ENCODE results near the gene NIPSNAP3A. TPM values are rescaled to one million over a fixed set of nuclear protein-coding genes. Genes with fewer than 3 reads are reported as not detected.

The NIPSNAP3A gene
- total and polyA plus RNA-seq, 2 donors (not counting 3 experiments of a cell fraction or from before 2014, with no cell fraction given): 27.2 TPM

DNA sequence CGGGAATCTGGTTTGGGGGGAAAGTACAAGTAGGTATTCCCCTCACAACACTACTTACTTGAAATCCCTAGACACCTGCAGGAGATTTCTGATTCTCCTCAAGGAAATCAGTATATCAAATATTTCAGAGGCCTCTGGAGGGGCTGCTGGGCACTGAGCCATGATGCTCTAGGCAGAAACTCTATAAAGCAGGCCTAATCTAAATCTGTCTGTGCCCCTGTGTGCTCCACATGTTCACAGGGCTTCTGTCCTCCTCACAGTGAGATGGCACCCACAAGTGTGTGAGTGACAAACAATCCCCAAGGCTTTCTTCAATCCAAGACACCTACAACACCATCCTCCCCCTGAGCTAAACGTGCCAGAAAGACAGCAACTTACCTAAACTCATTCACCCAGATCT lies 55.4 kb downstream of the NIPSNAP3A start:
- Histone ChIP-seq H3K36me3 (ENCODE audit: control insufficient read depth in 2 of 2, extremely low read depth in 1 of 2, insufficient read depth in 2 of 2, low read length in 2 of 2) (no peaks in the 10 kb centered on the region), H3K4me3 (replicated peaks in 1 of 3; ENCODE audit: insufficient read depth in 1 of 3, low read depth in 1 of 3, low read length in 3 of 3) (no peak overlapping the region), H2AFZ (ENCODE audit: low read depth, low read length) (no peak overlapping the region), H3K27ac (ENCODE audit: insufficient read depth, low read depth, low read length) (no peak overlapping the region), H4K20me1 (replicated peaks; ENCODE audit: control insufficient read depth, extremely low read depth, insufficient read depth, low read length) (no peaks in the 10 kb centered on the region), H3K27me3 (ENCODE audit: control insufficient read depth in 2 of 2, insufficient read depth in 2 of 2, low read length in 2 of 2) (no peaks in the 10 kb centered on the region), H3K4me2 (ENCODE audit: insufficient read depth, low read length) (no peak overlapping the region), H3K9ac (replicated peaks; ENCODE audit: extremely low read depth, insufficient read depth, low read length) (no peak overlapping the region), H3K79me2 (ENCODE audit: control insufficient read depth, insufficient read depth, low read length) (no peaks in the 10 kb centered on the region), H3K9me3 (replicated peaks; ENCODE audit: control insufficient read depth, insufficient read depth, low read length) (no peaks in the 10 kb centered on the region), H3K4me1 (ENCODE audit: control insufficient read depth, extremely low read depth, insufficient read depth, low read length) (no peaks in the 10 kb centered on the region), H3K9me1 (replicated peaks; ENCODE audit: control insufficient read depth, extremely low read depth, insufficient read depth, low read length) (no peaks in the 10 kb centered on the region)
- intact Hi-C loops (cut with micrococcal nuclease) (no loop called here), dilution Hi-C loops (cut with MboI; ENCODE audit: extremely low pct_ligation_motif_present, low sequenced_read_pairs) (no loop called here)
- no TSS peak for BruUV-seq (replicated peaks)
- TF ChIP-seq MYC (IDR thresholded peaks at IDR 0.05; ENCODE audit: low read depth, low read length) (no peak), FOS (IDR thresholded peaks at IDR 0.05; ENCODE audit: borderline replicate concordance, insufficient read depth, low read length) (no peak), JUN (IDR thresholded peaks at IDR 0.05; ENCODE audit: borderline replicate concordance, insufficient read depth, insufficient read length, low read depth) (no peak), POLR2A (IDR thresholded peaks at IDR 0.05; ENCODE audit: low read depth, low read length) (no peak)
- CTCF ChIA-PET: no interaction called here
- no peak for FAIRE-seq
- POLR2A ChIA-PET: no interaction called here
- DNase-seq (ENCODE audit: low read depth, low spot score): no peak

DNA sequence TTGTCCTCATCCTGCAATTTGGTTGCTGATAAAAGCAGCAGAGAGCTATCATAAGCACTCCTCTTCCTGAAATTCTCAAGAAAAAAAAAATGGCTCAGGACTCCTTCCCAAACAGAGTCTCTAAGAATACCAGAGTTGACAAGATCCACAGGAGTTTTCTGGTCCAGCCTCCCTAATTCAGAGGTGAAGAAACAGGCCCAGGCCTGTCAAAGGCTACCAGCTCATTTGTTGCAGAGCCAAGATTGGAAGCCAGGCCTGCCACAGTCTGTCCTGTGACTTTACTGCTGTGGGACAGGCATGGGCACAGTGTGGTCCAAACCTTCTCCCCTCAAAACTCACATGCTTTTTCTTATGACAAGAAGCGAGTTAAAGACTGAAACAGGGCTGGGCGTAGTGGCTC lies 58.0 kb downstream of the NIPSNAP3A start:
- Histone ChIP-seq H3K27ac (ENCODE audit: insufficient read depth, low read depth, low read length) (no peak overlapping the region), H2AFZ (ENCODE audit: low read depth, low read length) (no peak overlapping the region), H3K9ac (replicated peaks; ENCODE audit: extremely low read depth, insufficient read depth, low read length) (no peak overlapping the region), H3K9me3 (replicated peaks; ENCODE audit: control insufficient read depth, insufficient read depth, low read length) (no peaks in the 10 kb centered on the region), H3K9me1 (replicated peaks; ENCODE audit: control insufficient read depth, extremely low read depth, insufficient read depth, low read length) (no peaks in the 10 kb centered on the region), H3K4me2 (ENCODE audit: insufficient read depth, low read length) (no peak overlapping the region), H3K4me1 (ENCODE audit: control insufficient read depth, extremely low read depth, insufficient read depth, low read length) (no peaks in the 10 kb centered on the region), H3K27me3 (ENCODE audit: control insufficient read depth in 2 of 2, insufficient read depth in 2 of 2, low read length in 2 of 2) (no peaks in the 10 kb centered on the region), H3K36me3 (ENCODE audit: control insufficient read depth in 2 of 2, extremely low read depth in 1 of 2, insufficient read depth in 2 of 2, low read length in 2 of 2) (peaks cover 0 to 2% of the 10 kb centered on the region in 2 experiments), H3K79me2 (ENCODE audit: control insufficient read depth, insufficient read depth, low read length) (no peaks in the 10 kb centered on the region), H4K20me1 (replicated peaks; ENCODE audit: control insufficient read depth, extremely low read depth, insufficient read depth, low read length) (no peaks in the 10 kb centered on the region), H3K4me3 (replicated peaks in 1 of 3; ENCODE audit: insufficient read depth in 1 of 3, low read depth in 1 of 3, low read length in 3 of 3) (no peak overlapping the region)
- intact Hi-C loops (cut with micrococcal nuclease): no loop called here
- POLR2A ChIA-PET: no interaction called here
- CTCF ChIA-PET: no interaction called here
- TF ChIP-seq JUN (IDR thresholded peaks at IDR 0.05; ENCODE audit: borderline replicate concordance, insufficient read depth, insufficient read length, low read depth): no peak
- TF ChIP-seq, protein P1, sequence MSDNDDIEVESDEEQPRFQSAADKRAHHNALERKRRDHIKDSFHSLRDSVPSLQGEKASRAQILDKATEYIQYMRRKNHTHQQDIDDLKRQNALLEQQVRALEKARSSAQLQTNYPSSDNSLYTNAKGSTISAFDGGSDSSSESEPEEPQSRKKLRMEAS (IDR thresholded peaks at IDR 0.05; ENCODE audit: insufficient read depth, insufficient read length): no peak
- no peak for DNase-seq (ENCODE audit: low read depth, low spot score)
- dilution Hi-C loops (cut with MboI; ENCODE audit: extremely low pct_ligation_motif_present, low sequenced_read_pairs): no loop called here
- FAIRE-seq: no peak
- BruUV-seq (replicated peaks): no TSS peak
